H1 (cell line): ENCODE results near the gene WTIP. TPM values are rescaled to one million over a fixed set of nuclear protein-coding genes. Genes with fewer than 3 reads are reported as not detected.

Experiments used
- CTCF ChIA-PET: fragments of 300-600 bp; sonication (Branson Sonifier 250); formaldehyde crosslinking; loops from one replicate; lab custom pipeline; 2021; ENCODE audit not compliant: partially characterized antibody; lab: Charles Lee
- POLR2A ChIA-PET: fragments of 300-600 bp; sonication (Branson Sonifier 250); formaldehyde crosslinking; loops from one replicate; lab custom pipeline; 2021; ENCODE audit warnings: inconsistent platforms; ENCODE audit not compliant: partially characterized antibody; lab: Charles Lee
- DNase-seq, 2 experiments: peaks; one replicate each; pipeline versions ENCODE4 v3.0.0 to v3.0.0-alpha.2; 2010 to 2022; ENCODE audit warnings: low spot score in 2 of 2, low read depth in 1 of 2, mixed read lengths in 1 of 2
- FAIRE-seq: peaks from 2 replicates; lab custom pipeline; 2011; peaks lifted over from hg19 to GRCh38; lab: Jason Lieb, UNC
- H2AFZ ChIP-seq: 2 replicates; pipeline ENCODE4 v1.8.1; 2012; ENCODE audit warnings: low read length, inconsistent platforms
- H2AK5ac ChIP-seq: 2 replicates; pipeline ENCODE4 v1.6.1; 2013; ENCODE audit warnings: low read depth, low read length
- H2BK120ac ChIP-seq: replicated peaks from 2 replicates; pipeline ENCODE3; 2013; ENCODE audit warnings: low read depth, low read length, inconsistent platforms
- H2BK12ac ChIP-seq: 2 replicates; pipeline ENCODE4 v1.6.1; 2013; ENCODE audit warnings: low read depth, low read length
- H2BK15ac ChIP-seq: 2 replicates; pipeline ENCODE4 v1.6.1; 2013; ENCODE audit warnings: low read length
- H2BK20ac ChIP-seq: 2 replicates; pipeline ENCODE4 v1.6.1; 2013; ENCODE audit warnings: low read length
- H2BK5ac ChIP-seq: 2 replicates; pipeline ENCODE4 v1.6.1; 2013; ENCODE audit warnings: low read depth, low read length
- H3K14ac ChIP-seq: 2 replicates; pipeline ENCODE4 v1.6.1; 2013; ENCODE audit warnings: inconsistent platforms; ENCODE audit not compliant: insufficient read length
- H3K18ac ChIP-seq: 2 replicates; pipeline ENCODE4 v1.6.1; 2013; ENCODE audit warnings: low read length; ENCODE audit errors: extremely low read depth
- H3K23ac ChIP-seq: 2 replicates; pipeline ENCODE4 v1.6.1; 2013; ENCODE audit warnings: inconsistent platforms; ENCODE audit not compliant: insufficient read length
- H3K23me2 ChIP-seq: 2 replicates; pipeline ENCODE4 v1.6.1; 2013; ENCODE audit warnings: low read depth, low read length
- H3K27ac ChIP-seq: 2 replicates; pipeline ENCODE4 v1.6.1; 2011; ENCODE audit warnings: low read depth, low read length, inconsistent platforms
- H3K27me3 ChIP-seq, 4 experiments: replicated peaks in 1 of 4; 1 replicate in 1 of 4; 2 replicates in 3 of 4; pipeline versions ENCODE4 v1.6.1 to v1.8.1; 2011 to 2013; ENCODE audit warnings: low read length in 3 of 4, mild to moderate bottlenecking in 3 of 4, inconsistent platforms in 2 of 4, mixed read lengths in 2 of 4, moderate library complexity in 1 of 4; ENCODE audit not compliant: control insufficient read depth in 3 of 4, insufficient read depth in 3 of 4; ENCODE audit errors: extremely low read depth in 1 of 4
- H3K36me3 ChIP-seq, 4 experiments: 2 replicates each; pipeline versions ENCODE4 v1.6.1 to v1.8.1; 2011 to 2013; ENCODE audit warnings: mild to moderate bottlenecking in 4 of 4, low read length in 3 of 4, moderate library complexity in 2 of 4, control low read depth in 1 of 4, inconsistent platforms in 1 of 4; ENCODE audit not compliant: insufficient read depth in 4 of 4, control insufficient read depth in 2 of 4
- H3K4ac ChIP-seq: replicated peaks from 2 replicates; pipeline ENCODE3; 2013; ENCODE audit warnings: low read length, low read depth, mixed read lengths, inconsistent platforms; ENCODE audit not compliant: insufficient read length
- H3K4me1 ChIP-seq, 4 experiments: replicated peaks in 1 of 4; 1 replicate in 1 of 4; 2 replicates in 3 of 4; pipeline versions ENCODE4 v1.6.1 to v1.8.1; 2011 to 2013; ENCODE audit warnings: low read length in 3 of 4, inconsistent platforms in 2 of 4, mixed read lengths in 1 of 4; ENCODE audit not compliant: insufficient read depth in 4 of 4, control insufficient read depth in 3 of 4
- H3K4me2 ChIP-seq, 2 experiments: 2 replicates each; pipeline versions ENCODE4 v1.6.1 to v1.8.1; 2011 to 2013; ENCODE audit warnings: low read depth in 2 of 2, low read length in 2 of 2, control low read depth in 1 of 2, inconsistent platforms in 1 of 2, mild to moderate bottlenecking in 1 of 2; ENCODE audit not compliant: insufficient read depth in 1 of 2
- H3K4me3 ChIP-seq, 4 experiments: fragments of 200-600, 300-600 bp in 1 of 4; sonication (generic), shearing (Covaris generic), sonication (Bioruptor Twin) in 1 of 4; 2 replicates each; pipeline versions ENCODE4 v1.5.1 to v1.8.1; 2011 to 2016; ENCODE audit warnings: low read length in 4 of 4, low read depth in 3 of 4, control low read depth in 2 of 4, inconsistent platforms in 2 of 4, mild to moderate bottlenecking in 2 of 4, mixed read lengths in 1 of 4, moderate library complexity in 1 of 4; ENCODE audit not compliant: insufficient read depth in 2 of 4; ENCODE audit errors: extremely low read depth in 1 of 4
- H3K56ac ChIP-seq: replicated peaks from 2 replicates; pipeline ENCODE3; 2013; ENCODE audit warnings: low read depth, mild to moderate bottlenecking, mixed read lengths, low read length, inconsistent platforms; ENCODE audit not compliant: insufficient read length
- H3K79me1 ChIP-seq: 2 replicates; pipeline ENCODE4 v1.6.1; 2013; ENCODE audit warnings: low read depth, low read length, control low read depth
- H3K79me2 ChIP-seq, 2 experiments: 2 replicates each; pipeline versions ENCODE4 v1.6.1 to v1.8.1; 2012 to 2013; ENCODE audit warnings: low read length in 2 of 2, mild to moderate bottlenecking in 2 of 2, inconsistent platforms in 1 of 2; ENCODE audit not compliant: insufficient read depth in 2 of 2, control insufficient read depth in 1 of 2
- H3K9ac ChIP-seq, 4 experiments: replicated peaks in 1 of 4; 1 replicate in 1 of 4; 2 replicates in 3 of 4; pipeline versions ENCODE4 v1.6.1 to v1.8.1; 2011 to 2013; ENCODE audit warnings: low read depth in 3 of 4, low read length in 3 of 4, control low read depth in 2 of 4, mild to moderate bottlenecking in 2 of 4, moderate library complexity in 2 of 4, inconsistent platforms in 1 of 4; ENCODE audit errors: extremely low read depth in 1 of 4
- H3K9me3 ChIP-seq, 2 experiments: 2 replicates each; pipeline versions ENCODE4 v1.6.1 to v1.8.1; 2012 to 2013; ENCODE audit warnings: mild to moderate bottlenecking in 2 of 2, moderate library complexity in 2 of 2, control low read depth in 1 of 2, inconsistent platforms in 1 of 2, low read depth in 1 of 2, low read length in 1 of 2, mixed read lengths in 1 of 2; ENCODE audit not compliant: insufficient read depth in 2 of 2
- H4K20me1 ChIP-seq, 2 experiments: replicated peaks in 1 of 2; 2 replicates each; pipeline versions ENCODE3 to v1.8.1; 2011 to 2013; ENCODE audit warnings: inconsistent platforms in 2 of 2, low read length in 2 of 2, mild to moderate bottlenecking in 1 of 2; ENCODE audit not compliant: insufficient read depth in 2 of 2, control insufficient read depth in 1 of 2
- H4K5ac ChIP-seq: 2 replicates; pipeline ENCODE4 v1.6.1; 2013; ENCODE audit warnings: low read length, low read depth, mixed read lengths, inconsistent platforms; ENCODE audit not compliant: insufficient read length
- H4K8ac ChIP-seq: 2 replicates; pipeline ENCODE4 v1.8.0; 2013; ENCODE audit warnings: mild to moderate bottlenecking, moderate library complexity, low read length, inconsistent platforms; ENCODE audit not compliant: insufficient read depth; ENCODE audit errors: extremely low read depth
- H4K91ac ChIP-seq: replicated peaks from 2 replicates; pipeline ENCODE3; 2013; ENCODE audit warnings: low read length, mixed read lengths, inconsistent platforms; ENCODE audit not compliant: insufficient read length
- ASH2L ChIP-seq: fragments of 200-600, 300-600 bp; sonication (generic); IDR thresholded peaks from one replicate; pipeline ENCODE4 v1.7.1; 2017; ENCODE audit warnings: low read length
- BACH1 ChIP-seq: IDR thresholded peaks from 2 replicates; pipeline ENCODE4 v1.6.1; 2012; ENCODE audit warnings: low read length, improper control_type of control experiment
- BCL11A ChIP-seq, 2 experiments: IDR thresholded peaks; one replicate each; pipeline ENCODE4 v1.6.1; 2011; ENCODE audit warnings: low read depth in 2 of 2, low read length in 2 of 2, mild to moderate bottlenecking in 2 of 2
- BRCA1 ChIP-seq: IDR thresholded peaks from 2 replicates; pipeline ENCODE4 v1.6.1; 2012; ENCODE audit warnings: low read depth, low read length, improper control_type of control experiment
- JUN ChIP-seq: IDR thresholded peaks from 2 replicates; pipeline ENCODE4 v1.6.1; 2011; ENCODE audit warnings: low read depth, mild to moderate bottlenecking, improper control_type of control experiment, low read length
- KDM5A ChIP-seq: fragments of 200-600 bp; IDR thresholded peaks from 2 replicates; pipeline ENCODE4 v1.7.1; 2012; ENCODE audit warnings: mild to moderate bottlenecking, low read length, inconsistent platforms, mixed read lengths
- MAFK ChIP-seq: IDR thresholded peaks from 2 replicates; pipeline ENCODE4 v1.6.1; 2012; ENCODE audit warnings: low read depth, mild to moderate bottlenecking, improper control_type of control experiment, low read length
- NANOG ChIP-seq: IDR thresholded peaks from 2 replicates; pipeline ENCODE4 v1.6.1; 2011; ENCODE audit warnings: low read length, low read depth, mild to moderate bottlenecking, inconsistent platforms; ENCODE audit not compliant: insufficient read depth, poor library complexity, severe bottlenecking
- PHF8 ChIP-seq: fragments of 200-600 bp; sonication (generic); conservative IDR thresholded peaks from 2 replicates; pipeline ENCODE4 v1.7.1; 2012; ENCODE audit warnings: low read depth, mild to moderate bottlenecking, inconsistent platforms, low read length, moderate library complexity
- POU5F1 ChIP-seq: IDR thresholded peaks from 2 replicates; pipeline ENCODE4 v1.6.1; 2011; ENCODE audit warnings: low read depth, mild to moderate bottlenecking, low read length, moderate library complexity
- SUZ12 ChIP-seq: fragments of 200-600 bp; sonication (generic); IDR thresholded peaks from 2 replicates; pipeline ENCODE4 v1.6.1; 2012; ENCODE audit warnings: mild to moderate bottlenecking, inconsistent platforms, low read length, moderate library complexity, mixed read lengths
- YY1 ChIP-seq: IDR thresholded peaks from 2 replicates; pipeline ENCODE4 v1.6.1; 2011; ENCODE audit warnings: low read depth, mild to moderate bottlenecking, low read length
- WGBS, 2 experiments: shearing (Covaris generic) in 1 of 2; methylation state at CpG; one replicate each; pipeline versions ENCODE4 v1.1.6 to v1.1.7; 2013 to 2015; ENCODE audit warnings: low lambda C conversion rate in 2 of 2, mixed read lengths in 2 of 2, inconsistent platforms in 1 of 2, low coverage in 1 of 2, missing lambda C conversion rate in 1 of 2; ENCODE audit not compliant: insufficient replicate concordance in 2 of 2, insufficient coverage in 1 of 2, insufficient read length in 1 of 2; ENCODE audit errors: extremely low coverage in 1 of 2, missing lambda C conversion rate in 1 of 2; 5-methylcytosine and 5-hydroxymethylcytosine counted together
- polyA plus RNA-seq, 7 experiments: library from polyadenylated mRNA; depleted of rRNA in 3 of 7; stranded (reverse) in 5 of 7; unstranded in 2 of 7; fragments of >200 nt in 5 of 7; fragments of 200-250 nt in 2 of 7; gene quantifications; 1 replicate in 5 of 7; 2 replicates in 1 of 7; 4 replicates in 1 of 7; pipeline versions ENCODE4 v1.2.1 to v1.2.3, GENCODE V29; 2011 to 2013; ENCODE audit warnings: missing spikeins in 2 of 7, mixed read lengths in 2 of 7
- total RNA-seq: library from RNA; stranded (reverse); fragmentation: NEBNext Ultra II Directional; extraction: Animal tissue kit (Norgen Biotek cat#: 25700); gene quantifications from 2 replicates; pipeline ENCODE4 v1.2.1, GENCODE V29; 2021
- TF ChIP-seq, protein P1 (sequence below): IDR thresholded peaks from 2 replicates; pipeline ENCODE4 v1.6.1; 2012; ENCODE audit warnings: low read length, inconsistent platforms

WTIP gene
- total and polyA plus RNA-seq, 2 of the 8 experiments (the other 6 are each of a cell fraction or from before 2014, with no cell fraction given), result 8.7 to 15.4 TPM

DNA sequence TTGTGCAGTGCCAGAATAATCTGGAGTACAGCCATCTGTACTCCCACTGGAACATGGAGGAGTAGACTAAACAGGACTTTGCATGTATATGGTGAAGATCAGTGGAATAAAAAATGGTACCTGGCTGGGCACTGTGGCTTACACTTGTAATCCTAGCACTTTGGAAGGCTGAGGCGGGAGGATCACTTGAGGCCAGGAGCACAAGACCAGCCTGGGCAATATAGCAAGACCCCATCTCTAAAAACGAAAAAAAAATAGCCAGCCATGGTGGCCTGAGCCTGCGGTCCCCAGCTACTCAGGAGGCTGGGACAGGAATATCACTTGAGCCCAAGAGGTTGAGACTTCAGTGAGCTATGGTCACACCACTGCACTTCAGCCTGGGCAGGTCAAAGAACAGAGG, 33.4 kb upstream of the WTIP start:
- Histone ChIP-seq H3K4ac (no peak overlapping the region), H3K79me2 (peaks cover 0 to 7% of the 10 kb centered on the region in 2 experiments; a peak in 2 of 4 replicates), H2BK15ac (no peak overlapping the region), H3K14ac (no peak overlapping the region), H3K4me2 (no peak overlapping the region), H2BK12ac (no peak overlapping the region), H2BK5ac (no peak overlapping the region), H3K9me3 (no peaks in the 10 kb centered on the region), H3K56ac (no peak overlapping the region), H3K27me3 (no peaks in the 10 kb centered on the region), H2AFZ (no peak overlapping the region), H4K91ac (no peak overlapping the region), H3K4me3 (no peak overlapping the region), H4K5ac (no peak overlapping the region), H3K79me1 (no peaks in the 10 kb centered on the region), H2BK120ac (no peak overlapping the region), H4K20me1 (peaks cover 2 to 9% of the 10 kb centered on the region in 2 experiments), H3K23ac (no peak overlapping the region), H4K8ac (no peak overlapping the region), H3K27ac (no peak overlapping the region), H2BK20ac (no peak overlapping the region), H2AK5ac (no peak overlapping the region), H3K9ac (no peak overlapping the region), H3K36me3 (peaks cover 26 to 93% (median 68%) of the 10 kb centered on the region in 4 experiments), H3K4me1 (no peaks in the 10 kb centered on the region), H3K18ac (no peak overlapping the region), H3K23me2 (no peaks in the 10 kb centered on the region)
- ChIA-PET CTCF (interaction anchor here (0.9 to 1.4 kb wide), 3 partner anchors 16 to 23 kb away, joined by 3 to 4 read pairs (median 4); no protein-coding TSS in a partner anchor), POLR2A (interaction anchor here (0.6 to 0.7 kb wide), 2 partner anchors 10 to 11 kb away, joined by 3 to 4 read pairs; no protein-coding TSS in a partner anchor)
- TF ChIP-seq, protein P1, sequence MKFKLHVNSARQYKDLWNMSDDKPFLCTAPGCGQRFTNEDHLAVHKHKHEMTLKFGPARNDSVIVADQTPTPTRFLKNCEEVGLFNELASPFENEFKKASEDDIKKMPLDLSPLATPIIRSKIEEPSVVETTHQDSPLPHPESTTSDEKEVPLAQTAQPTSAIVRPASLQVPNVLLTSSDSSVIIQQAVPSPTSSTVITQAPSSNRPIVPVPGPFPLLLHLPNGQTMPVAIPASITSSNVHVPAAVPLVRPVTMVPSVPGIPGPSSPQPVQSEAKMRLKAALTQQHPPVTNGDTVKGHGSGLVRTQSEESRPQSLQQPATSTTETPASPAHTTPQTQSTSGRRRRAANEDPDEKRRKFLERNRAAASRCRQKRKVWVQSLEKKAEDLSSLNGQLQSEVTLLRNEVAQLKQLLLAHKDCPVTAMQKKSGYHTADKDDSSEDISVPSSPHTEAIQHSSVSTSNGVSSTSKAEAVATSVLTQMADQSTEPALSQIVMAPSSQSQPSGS, result no peak
- TF ChIP-seq JUN, result no peak
- TF ChIP-seq YY1, result no peak
- no peak for TF ChIP-seq SUZ12
- TF ChIP-seq PHF8, result no peak
- no peak for TF ChIP-seq BRCA1
- no peak for TF ChIP-seq NANOG
- TF ChIP-seq BACH1, result no peak
- TF ChIP-seq BCL11A (IDR thresholded peaks at IDR 0.05; ENCODE audit: low read depth in 2 of 2, low read length in 2 of 2), result no peak
- TF ChIP-seq KDM5A, result no peak
- no peak for TF ChIP-seq ASH2L
- no peak for TF ChIP-seq POU5F1
- TF ChIP-seq MAFK, result no peak
- DNase-seq (no peak), FAIRE-seq (no peak)
- WGBS, 2 experiments, result 91% methylated on average over 3 of the region's 3 CpGs; no CpG with 5 or more reads in 1 of the 2 experiments
